HG02840 (cell line): ENCODE results near the gene CAPN6.

ENCODE experiments used
- ATAC-seq: cut with Tn5 transposase; IDR thresholded peaks from one replicate; pipeline ENCODE4 v1.9.1; 2021; ENCODE audit warnings: mild to moderate bottlenecking, moderate library complexity, moderate number of reproducible peaks; ENCODE audit not compliant: unreplicated experiment, low FRiP score

The CAPN6 gene, protein sequence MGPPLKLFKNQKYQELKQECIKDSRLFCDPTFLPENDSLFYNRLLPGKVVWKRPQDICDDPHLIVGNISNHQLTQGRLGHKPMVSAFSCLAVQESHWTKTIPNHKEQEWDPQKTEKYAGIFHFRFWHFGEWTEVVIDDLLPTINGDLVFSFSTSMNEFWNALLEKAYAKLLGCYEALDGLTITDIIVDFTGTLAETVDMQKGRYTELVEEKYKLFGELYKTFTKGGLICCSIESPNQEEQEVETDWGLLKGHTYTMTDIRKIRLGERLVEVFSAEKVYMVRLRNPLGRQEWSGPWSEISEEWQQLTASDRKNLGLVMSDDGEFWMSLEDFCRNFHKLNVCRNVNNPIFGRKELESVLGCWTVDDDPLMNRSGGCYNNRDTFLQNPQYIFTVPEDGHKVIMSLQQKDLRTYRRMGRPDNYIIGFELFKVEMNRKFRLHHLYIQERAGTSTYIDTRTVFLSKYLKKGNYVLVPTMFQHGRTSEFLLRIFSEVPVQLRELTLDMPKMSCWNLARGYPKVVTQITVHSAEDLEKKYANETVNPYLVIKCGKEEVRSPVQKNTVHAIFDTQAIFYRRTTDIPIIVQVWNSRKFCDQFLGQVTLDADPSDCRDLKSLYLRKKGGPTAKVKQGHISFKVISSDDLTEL

DNA sequence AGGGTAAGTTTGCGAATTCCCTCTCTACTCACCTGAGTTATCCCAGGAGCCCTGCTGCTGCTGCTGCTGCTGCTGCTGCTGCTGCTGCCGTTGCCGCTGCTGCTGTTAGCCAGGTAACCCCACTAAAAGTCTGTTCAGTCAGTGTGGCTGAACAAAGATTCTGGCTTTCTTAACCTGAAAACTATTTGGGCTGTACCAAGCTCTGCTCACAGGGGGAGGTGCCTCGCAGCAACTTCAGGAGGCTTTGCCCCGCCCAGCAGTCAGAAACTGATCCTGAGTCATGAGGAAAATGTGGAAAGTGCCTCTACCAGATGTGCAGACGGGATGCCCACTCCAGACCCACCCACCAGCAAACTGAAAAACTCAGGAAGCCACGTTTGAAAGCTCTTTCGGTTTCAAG, at the start of gene CAPN6:
Gene CAPN6, minus strand, starts transcription at position 145 of the 400 bp plus-strand sequence. CDS start 6,547 bp downstream, outside the sequence.
- ATAC-seq, result no peak

DNA sequence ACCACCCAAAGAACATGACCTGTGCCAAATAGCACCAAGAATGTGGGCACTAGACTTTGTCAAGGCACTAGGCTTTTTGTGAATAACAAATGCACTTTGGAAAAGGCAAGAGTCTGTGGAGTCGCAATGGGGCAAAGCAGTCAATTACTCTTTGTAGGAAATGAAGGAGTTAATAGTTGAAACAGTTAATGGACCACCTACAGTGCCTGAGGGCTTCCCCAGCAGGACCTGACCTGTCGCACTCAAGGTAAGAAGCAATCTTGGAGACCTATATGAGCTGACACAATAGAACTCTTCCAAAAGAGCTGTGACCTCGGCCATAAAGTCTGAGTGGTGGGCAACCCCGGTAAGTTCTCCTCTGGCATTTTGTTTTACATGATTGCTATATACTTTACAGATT, 49.2 kb upstream of the CAPN6 start:
- ATAC-seq, result no peak

DNA sequence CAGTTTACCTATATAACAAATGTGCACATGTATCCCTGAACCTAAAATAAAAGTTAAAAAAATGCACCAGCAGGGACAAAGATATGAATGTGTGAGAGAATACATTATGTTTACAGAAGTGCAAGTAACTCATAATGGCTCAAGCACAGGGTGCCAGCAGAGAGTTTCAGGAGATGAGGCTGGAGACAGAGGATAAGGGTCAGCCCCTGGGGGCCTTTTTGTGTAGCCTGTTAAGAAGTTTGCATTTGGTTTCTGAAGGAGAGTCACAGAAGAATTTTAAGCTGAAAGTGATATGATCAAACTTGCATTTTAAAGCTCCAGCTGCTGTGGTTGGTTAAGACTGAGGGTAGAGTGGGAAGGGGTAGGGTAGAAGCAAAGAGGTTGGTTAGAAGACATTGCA, 48.6 kb upstream of the CAPN6 start:
- ATAC-seq, result no peak

DNA sequence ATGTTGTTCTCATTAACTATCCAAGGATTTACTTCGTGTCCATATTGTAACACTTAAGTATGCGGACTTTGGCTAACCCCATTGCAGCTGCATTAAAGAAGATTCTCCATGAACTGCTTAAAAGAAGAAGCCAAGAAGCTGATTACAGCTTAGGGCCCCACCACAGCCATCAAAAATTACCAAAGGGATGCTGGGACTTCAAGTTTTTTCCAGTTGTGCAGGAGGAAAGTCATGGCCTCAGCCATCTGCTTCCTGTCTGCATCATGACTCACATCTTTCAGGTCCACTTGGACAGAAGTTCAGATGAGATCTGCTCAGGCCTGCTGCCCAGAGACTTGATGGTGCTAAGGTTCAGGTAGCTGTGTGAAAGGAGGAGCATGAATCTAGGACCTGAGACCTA, 38.8 kb upstream of the CAPN6 start:
- ATAC-seq, result no peak

DNA sequence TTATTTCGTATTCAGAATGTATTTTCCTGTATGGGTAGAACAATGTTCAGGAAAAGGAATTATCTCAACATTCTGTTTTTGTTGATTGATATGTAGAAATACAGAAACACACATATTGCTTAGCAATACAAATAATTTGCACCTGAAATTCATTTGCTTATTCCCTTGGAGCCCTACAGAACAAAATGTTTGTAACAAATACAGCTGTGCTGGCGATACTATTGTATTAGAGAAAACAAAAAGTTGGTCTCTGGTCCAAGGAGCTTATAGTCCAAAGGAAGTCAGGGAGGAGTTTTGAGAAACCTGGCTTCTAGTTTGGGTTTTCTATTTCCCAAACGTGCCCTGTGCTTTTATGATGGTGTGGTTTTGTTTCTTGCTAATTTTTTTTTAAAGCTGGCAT, 37.8 kb upstream of the CAPN6 start:
- no peak for ATAC-seq

DNA sequence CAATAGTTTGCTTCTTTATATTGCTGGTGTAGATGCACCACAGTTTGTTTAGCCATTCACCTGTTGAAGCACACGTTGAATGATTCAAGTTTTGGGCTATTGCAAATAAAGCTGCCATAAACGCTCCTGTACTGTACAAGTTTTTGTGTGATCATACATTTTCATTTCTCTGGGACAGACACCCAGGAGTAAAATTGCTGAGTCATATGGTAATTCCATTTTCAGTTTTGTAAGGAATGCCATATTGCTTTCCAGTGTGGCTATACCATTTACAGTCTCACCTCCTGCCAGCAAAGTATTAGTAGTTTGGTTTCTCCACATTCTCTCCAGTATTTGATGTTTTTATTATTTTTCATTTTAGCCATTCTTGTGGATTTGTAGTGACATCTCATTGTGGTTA, 32.0 kb upstream of the CAPN6 start:
- no peak for ATAC-seq

DNA sequence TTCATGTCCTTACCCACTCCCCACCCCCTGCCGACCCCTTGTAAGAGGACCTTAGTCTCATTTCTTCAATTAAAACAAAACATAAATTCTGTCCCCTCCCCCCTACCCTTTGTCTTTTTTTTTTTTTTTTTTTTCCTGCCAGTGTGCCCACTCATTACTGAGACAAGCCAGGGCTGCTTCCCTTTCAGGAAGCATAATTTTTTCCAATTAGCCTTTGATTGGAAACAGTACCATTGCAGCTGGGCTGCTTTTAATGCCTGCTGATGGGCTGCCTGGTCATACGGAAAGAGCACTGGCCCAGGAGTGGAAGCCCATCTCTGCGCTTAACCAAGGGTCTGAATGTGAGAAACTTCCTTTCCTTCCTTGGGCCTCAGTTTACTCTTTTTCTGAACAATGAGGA, 18.6 kb upstream of the CAPN6 start:
- ATAC-seq, result no peak

DNA sequence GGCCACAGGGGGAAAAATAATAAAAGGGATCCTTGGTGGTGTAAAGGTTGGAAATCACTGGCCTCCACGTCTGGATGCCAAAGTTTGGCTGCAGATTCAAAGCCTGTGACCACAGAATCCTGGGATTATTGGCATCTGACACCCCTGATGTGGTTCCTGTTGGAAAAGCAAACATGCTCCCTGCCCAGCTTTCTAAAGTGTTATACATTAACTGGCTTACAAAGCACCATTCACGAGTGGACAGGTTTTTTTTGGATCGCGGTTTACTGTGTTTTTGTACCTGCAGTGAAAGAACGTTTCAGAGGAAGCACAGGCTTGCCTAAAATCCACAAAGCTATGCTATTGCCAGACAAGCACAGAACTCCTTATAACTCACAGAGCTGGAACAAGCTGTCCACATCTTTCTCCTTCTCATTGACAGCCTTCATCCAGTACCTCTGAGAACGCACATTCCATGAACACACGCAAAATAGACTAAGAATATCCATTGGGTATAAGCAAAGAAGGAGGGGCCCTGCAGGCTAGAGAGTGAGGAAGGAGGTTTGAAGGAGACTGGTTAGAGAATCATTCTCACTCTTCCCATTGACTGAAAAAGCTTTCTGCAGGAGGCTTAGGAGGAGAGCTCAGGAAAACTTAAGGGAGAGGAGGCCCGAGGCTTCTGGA, 14.5 kb upstream of the CAPN6 start:
- no peak for ATAC-seq

DNA sequence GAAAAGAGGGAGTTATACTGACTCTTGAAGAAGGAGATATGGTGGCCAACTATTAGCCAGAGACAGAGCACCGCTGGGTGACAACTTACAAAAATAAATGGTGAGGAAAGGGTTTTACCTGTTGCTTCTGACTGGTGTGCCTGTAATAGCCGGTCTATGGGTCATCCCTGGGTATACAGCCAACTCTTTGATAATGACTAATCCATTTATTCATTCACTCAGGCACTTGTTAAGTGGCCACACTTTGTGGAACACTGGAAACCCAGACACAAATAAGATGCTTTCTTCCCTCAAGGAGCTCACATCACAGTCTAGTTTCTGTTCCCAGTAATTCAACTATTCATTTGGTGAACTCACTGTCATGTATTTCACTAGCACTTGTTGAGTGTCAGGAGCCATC, 13.2 kb upstream of the CAPN6 start:
- ATAC-seq, result no peak

DNA sequence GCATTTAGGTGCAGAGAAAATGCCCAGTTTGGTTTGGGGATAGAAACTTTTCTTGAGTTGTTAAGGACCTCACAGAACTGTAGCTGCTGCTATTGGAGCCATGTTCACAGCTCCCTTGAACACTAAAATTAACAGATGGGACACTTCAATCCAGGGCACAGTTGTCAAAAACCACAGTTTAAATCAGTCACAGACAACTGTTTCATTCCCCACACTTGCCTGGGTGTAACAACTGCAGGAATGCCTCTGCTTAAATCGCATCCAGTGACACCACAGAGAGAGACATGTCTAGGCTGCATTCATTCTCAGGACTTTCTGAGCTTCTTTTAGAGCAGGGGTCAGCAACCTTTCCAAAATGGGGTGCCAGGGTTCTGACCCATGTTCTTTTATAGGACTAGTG, 12.7 kb upstream of the CAPN6 start:
- ATAC-seq, result no peak

DNA sequence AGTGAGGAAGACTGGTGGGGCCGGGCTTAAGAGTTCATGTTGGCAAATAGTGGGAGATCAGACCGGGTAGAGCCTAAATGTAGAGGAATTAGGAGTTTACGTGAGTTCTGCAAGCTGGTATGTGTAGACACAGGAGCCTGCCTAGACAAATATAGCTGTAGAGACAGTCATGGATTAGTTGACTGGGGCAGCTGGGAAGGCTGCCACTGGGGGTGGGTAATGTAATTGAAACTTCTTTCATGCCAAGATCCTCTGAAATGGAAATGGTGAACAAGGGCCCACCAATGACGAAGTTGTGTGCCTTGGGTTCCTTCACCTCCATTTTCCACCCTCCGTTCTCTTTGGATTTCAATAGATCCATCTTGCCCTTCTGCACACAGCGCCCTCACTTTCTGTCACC, 11.9 kb upstream of the CAPN6 start:
- no peak for ATAC-seq

DNA sequence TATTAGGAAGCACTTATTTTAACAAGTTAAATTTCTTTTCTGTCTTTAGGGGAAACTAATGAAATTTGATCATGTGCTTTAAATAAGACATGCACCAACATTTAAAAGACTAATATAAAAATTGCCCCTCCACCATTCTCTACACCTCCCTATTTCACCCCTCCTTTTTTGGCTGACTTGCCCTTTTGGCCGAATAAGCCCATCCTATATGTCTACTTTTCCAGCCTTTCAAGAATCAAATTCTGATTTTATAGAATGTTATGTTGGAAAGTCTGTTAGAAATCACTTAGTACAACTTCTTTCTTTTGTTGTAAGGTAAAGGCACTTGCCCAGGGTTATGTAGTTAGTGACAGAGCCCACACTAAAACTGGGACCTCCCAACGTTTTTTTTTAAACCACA, 1.8 kb downstream of the CAPN6 start:
- no peak for ATAC-seq

DNA sequence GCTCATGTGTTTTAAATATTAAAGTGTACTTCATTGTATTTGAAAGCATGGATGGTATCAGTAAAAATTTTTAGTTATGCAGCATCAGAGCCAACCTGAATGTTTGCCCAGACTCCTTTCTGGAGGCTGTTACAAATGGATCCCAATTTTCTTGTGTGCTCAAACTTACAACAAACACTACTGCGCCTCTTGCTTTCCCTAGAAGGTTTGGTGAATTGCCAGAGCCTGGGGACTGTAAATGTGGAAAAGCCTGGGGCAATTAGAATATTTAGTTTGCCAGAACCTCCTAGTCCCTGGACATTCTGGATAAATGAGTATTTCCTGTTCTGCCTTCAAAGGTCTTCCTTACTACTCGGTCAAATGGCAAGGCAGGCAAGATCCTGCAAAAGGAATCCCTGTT, 4.8 kb downstream of the CAPN6 start:
- ATAC-seq, result no peak

DNA sequence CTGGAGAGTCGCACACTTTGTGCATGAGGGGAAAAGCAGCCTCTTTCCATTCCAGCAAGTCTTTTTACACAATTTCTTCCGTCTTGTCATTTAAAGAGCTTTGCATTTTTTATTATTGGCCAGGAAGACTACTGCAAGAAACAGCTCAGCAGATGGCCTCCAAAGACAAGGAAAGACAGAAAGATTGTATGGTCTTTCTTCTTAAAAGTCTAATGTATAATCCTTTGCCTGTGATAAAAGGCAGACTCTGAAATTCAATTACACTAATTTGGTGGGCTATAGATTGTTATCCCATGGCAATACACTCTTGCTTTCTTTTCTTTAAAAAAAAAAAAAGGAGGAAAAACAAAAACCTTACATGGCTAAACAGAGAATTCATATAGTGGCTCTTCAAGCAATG, 5.9 kb downstream of the CAPN6 start:
- ATAC-seq, result no peak

DNA sequence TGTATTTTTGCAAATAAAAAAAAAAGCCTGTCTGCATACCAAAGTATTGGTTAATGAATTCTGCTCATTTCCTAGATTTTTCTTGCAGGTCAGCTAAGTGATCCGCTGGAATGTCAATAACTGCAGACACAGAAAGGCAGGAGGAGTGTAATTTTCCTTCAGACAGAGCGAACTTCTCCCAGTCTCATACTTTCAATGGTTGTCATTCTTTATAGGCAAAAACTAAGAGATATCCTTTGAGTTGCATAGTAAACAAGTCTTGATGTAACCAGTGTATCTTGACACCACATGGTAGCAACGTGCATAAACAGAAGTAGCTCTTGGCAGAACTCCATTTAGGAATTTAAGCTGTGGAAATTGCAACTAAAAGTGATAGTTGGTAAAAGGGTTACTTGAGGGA, 8.2 kb downstream of the CAPN6 start:
- ATAC-seq, result no peak

DNA sequence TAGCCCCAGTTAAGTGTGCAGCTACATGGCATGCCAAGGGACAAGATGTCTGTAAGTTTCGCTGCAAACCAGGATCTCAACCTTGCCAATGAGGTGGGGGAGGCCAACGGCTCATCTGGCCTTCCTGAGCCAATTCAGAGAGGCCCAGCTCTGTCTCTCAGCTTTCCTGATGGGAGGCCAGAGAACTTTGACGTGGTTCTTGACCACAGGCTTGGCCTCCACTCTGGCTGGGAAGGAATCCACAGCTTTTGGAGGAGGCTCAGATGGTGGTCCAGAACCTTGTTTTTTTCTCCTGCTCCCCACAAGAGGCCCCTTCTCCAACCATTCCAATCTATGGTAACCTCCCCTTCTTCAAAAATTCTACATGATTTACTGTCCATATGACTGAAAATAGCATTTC, 9.8 kb downstream of the CAPN6 start:
- ATAC-seq, result no peak

DNA sequence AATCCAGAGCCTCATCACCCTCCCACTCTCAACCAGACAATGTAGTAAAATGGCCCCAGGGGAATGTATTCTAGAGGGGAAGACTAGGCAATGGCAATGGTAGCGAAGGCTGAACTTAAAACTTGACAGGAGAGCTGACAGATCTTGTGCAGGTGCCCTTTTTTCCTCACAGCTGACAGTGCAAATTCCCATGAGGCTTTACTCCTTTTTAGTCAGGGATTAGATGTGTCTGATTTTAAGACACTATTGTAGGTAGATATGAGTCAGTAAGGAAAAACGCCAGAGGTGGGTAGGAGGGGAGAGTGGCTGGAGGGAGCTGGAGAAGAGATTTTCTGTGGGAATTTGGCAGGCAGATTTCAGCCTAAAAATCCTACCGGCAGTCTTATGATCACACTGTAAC, 10.7 kb downstream of the CAPN6 start:
- ATAC-seq, result no peak

DNA sequence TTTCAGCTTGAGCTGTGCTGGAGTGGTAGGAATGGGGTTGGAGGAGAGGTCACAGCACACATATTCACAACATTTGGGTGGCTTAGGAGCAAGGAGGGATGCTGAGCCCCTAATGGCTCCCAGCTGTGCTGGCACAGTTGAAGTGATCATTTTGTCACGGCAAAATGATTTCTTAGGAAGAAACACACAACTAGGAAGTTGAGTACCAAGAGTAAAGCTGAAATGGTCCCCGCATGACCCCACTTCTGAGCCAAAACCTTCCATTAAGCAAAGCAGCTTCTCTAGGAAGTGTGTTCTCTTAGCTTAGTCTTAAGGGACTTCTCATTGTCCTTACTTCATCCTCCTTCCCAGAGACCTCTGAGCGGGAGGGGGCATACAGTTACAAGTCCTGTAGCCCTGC, 12.6 kb downstream of the CAPN6 start:
- no peak for ATAC-seq

DNA sequence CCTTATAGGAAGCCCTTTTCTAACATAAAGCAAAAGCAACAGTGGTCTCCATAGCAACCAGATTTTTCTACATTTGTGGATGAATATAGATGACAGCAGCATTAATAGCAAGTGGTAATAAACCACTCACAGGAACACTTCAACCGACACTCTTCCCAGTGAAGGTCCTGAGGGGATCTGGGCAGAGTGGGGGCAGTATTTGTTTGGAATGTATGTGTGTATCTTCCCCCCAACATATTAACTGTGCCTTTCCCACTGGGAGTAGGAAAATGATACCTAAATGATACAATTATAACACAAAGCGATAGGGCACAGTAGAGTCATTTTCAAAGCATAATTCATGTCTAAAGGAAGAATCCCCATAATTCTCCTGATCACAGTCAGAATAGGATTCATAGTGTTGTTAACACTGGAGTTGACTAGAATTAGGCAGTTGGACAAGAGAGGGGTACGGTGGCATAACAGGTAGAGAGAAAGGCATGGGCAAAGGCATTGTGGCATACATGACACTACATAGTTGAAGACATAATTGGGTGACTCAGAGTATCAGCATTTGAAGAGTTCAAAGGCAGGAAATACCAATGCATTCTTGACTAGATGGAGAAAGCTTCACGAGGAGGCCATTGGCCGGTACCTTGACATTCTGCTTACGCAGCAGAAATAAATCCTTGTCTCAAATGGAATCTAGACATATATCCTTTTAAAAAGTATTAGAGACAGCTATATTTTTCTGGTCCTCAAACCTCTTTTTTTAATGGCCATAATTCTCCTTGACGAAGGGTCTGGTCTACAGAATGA, 15.2 kb downstream of the CAPN6 start:
- ATAC-seq, result no peak

DNA sequence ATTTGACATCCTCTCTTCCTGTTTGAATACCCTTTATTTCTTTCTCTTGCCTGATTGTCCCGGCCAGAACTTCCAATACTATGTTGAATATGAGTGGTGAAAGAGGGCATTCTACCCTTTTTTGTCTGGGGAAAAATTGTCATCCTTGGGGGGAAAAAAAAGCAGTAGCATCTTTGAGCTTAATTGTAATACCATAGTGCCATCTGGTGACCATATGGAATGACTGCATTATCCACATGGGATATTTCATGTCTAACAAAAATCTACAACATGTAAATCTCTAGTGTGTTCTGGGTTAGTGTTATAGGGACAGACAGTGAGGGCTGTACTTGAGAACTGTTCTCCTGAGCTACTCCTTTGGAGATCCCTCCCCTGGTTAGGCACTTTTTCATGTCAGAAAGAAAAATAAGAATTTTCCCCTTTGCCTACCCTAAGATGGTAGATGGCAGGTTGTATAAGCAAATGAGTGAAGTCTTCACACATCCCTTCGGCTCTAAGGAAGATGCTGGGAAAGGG, 26.0 kb downstream of the CAPN6 start:
- ATAC-seq, result no peak
